ENCODE measurements around the gene GPR55.

GPR55 gene

GRCh38 chr2:230877116-230877758, 47.8 kb downstream of the GPR55 start:
- no peak for DNase-seq (ENCODE audit: low read depth)
- H3K4me3 ChIP-seq (ENCODE audit: control insufficient read depth, low read depth, low read length): no peak overlapping the region
- TF ChIP-seq CTCF (IDR thresholded peaks at IDR 0.05; ENCODE audit: control insufficient read depth, insufficient read depth, low read depth, low read length, missing control alignments): no peak

- TF ChIP-seq CTCF (IDR thresholded peaks at IDR 0.05; ENCODE audit: control insufficient read depth, insufficient read depth, low read depth, low read length, missing control alignments): no peak
- H3K4me3 ChIP-seq (ENCODE audit: control insufficient read depth, low read depth, low read length): no peak overlapping the region
- DNase-seq (ENCODE audit: low read depth): no peak
Measured at GRCh38 chr2:230875347-230876315, 49.4 kb downstream of the GPR55 start.

- H3K4me3 ChIP-seq (ENCODE audit: control insufficient read depth, low read depth, low read length): no peak overlapping the region
- no peak for DNase-seq (ENCODE audit: low read depth)
- no peak for TF ChIP-seq CTCF (IDR thresholded peaks at IDR 0.05; ENCODE audit: control insufficient read depth, insufficient read depth, low read depth, low read length, missing control alignments)
Measured at GRCh38 chr2:230874876-230875275, 50.2 kb downstream of the GPR55 start.

- no peak for DNase-seq (ENCODE audit: low read depth)
- no peak for TF ChIP-seq CTCF (IDR thresholded peaks at IDR 0.05; ENCODE audit: control insufficient read depth, insufficient read depth, low read depth, low read length, missing control alignments)
- no peak overlapping the region for H3K4me3 ChIP-seq (ENCODE audit: control insufficient read depth, low read depth, low read length)
Measured at GRCh38 chr2:230874456-230874855, 50.6 kb downstream of the GPR55 start.

- H3K4me3 ChIP-seq (ENCODE audit: control insufficient read depth, low read depth, low read length): no peak overlapping the region
- TF ChIP-seq CTCF (IDR thresholded peaks at IDR 0.05; ENCODE audit: control insufficient read depth, insufficient read depth, low read depth, low read length, missing control alignments): no peak
- no peak for DNase-seq (ENCODE audit: low read depth)
Measured at GRCh38 chr2:230873661-230874401, 51.2 kb downstream of the GPR55 start.

GRCh38 chr2:230872968-230873660, 51.9 kb downstream of the GPR55 start:
- TF ChIP-seq CTCF (IDR thresholded peaks at IDR 0.05; ENCODE audit: control insufficient read depth, insufficient read depth, low read depth, low read length, missing control alignments): no peak
- H3K4me3 ChIP-seq (ENCODE audit: control insufficient read depth, low read depth, low read length): no peak overlapping the region
- DNase-seq (ENCODE audit: low read depth): no peak
